Natural killer cell (primary cell): ENCODE results near the gene NPC1. TPM values are rescaled to one million over a fixed set of nuclear protein-coding genes. Genes with fewer than 3 reads are reported as not detected.

ENCODE experiments used
- ATAC-seq, 3 donors: fragments of 150-1000 bp in 2 of 3; fragments of 200-7000 bp in 1 of 3; cut with Tn5 transposase; 1 replicate in 1 of 3; 2 replicates in 2 of 3; pipeline ENCODE4 v1.10.0; 2021; ENCODE audit warnings: mild to moderate bottlenecking in 2 of 3, moderate library complexity in 2 of 3
- DNase-seq, 2 donors: peaks; one replicate each; pipeline versions ENCODE4 v3.0.0 to v3.0.0-alpha.2; 2013 to 2021; ENCODE audit warnings: mixed read lengths in 1 of 2
- H3K27ac ChIP-seq: one replicate; pipeline ENCODE4 v1.5.1; 2013; ENCODE audit warnings: mild to moderate bottlenecking, low read length
- H3K27me3 ChIP-seq: one replicate; pipeline ENCODE4 v1.6.1; 2013; ENCODE audit warnings: low read length; ENCODE audit not compliant: control insufficient read depth, insufficient read depth
- H3K36me3 ChIP-seq: one replicate; pipeline ENCODE4 v1.6.1; 2013; ENCODE audit warnings: low read length; ENCODE audit not compliant: control insufficient read depth, insufficient read depth
- H3K4me1 ChIP-seq: one replicate; pipeline ENCODE4 v1.6.1; 2013; ENCODE audit warnings: low read length; ENCODE audit not compliant: control insufficient read depth, insufficient read depth
- H3K4me3 ChIP-seq: one replicate; pipeline ENCODE4 v1.5.1; 2013; ENCODE audit warnings: low read length
- H3K9me3 ChIP-seq: one replicate; pipeline ENCODE4 v1.6.1; 2013; ENCODE audit warnings: low read length; ENCODE audit not compliant: control insufficient read depth, insufficient read depth
- H3K27ac Mint-ChIP-seq, 2 donors: one replicate each; pipeline ENCODE4 v1.8.0; 2022; ENCODE audit warnings: mild to moderate bottlenecking in 2 of 2, mixed read lengths in 2 of 2, moderate library complexity in 1 of 2
- H3K27me3 Mint-ChIP-seq, 2 donors: one replicate each; pipeline ENCODE4 v1.8.0; 2022; ENCODE audit warnings: low read depth in 2 of 2, mixed read lengths in 2 of 2
- H3K36me3 Mint-ChIP-seq: one replicate; pipeline ENCODE4 v1.8.0; 2022; ENCODE audit warnings: mixed read lengths
- H3K4me1 Mint-ChIP-seq, 2 donors: one replicate each; pipeline ENCODE4 v1.8.0; 2022; ENCODE audit warnings: mixed read lengths in 2 of 2
- H3K4me3 Mint-ChIP-seq: one replicate; pipeline ENCODE4 v1.8.0; 2022; ENCODE audit warnings: mild to moderate bottlenecking, moderate library complexity, mixed read lengths
- H3K9me3 Mint-ChIP-seq, 2 donors: one replicate each; pipeline ENCODE4 v1.8.0; 2022; ENCODE audit warnings: mixed read lengths in 2 of 2
- CTCF ChIP-seq: fragments of 200-600 bp; IDR thresholded peaks from one replicate; pipeline ENCODE4 v1.8.0; 2022; ENCODE audit warnings: antibody characterized with exemption
- WGBS: methylation state at CpG from one replicate; pipeline ENCODE4 v1.1.7; 2013; ENCODE audit warnings: missing lambda C conversion rate; ENCODE audit not compliant: insufficient coverage; 5-methylcytosine and 5-hydroxymethylcytosine counted together
- intact Hi-C: fragments of 100-400 bp; cut with micrococcal nuclease; formaldehyde crosslinking; loops from one replicate; pipeline ENCODE4 v1.14.2; 2022
- total RNA-seq, 4 donors: library from RNA; stranded (reverse); fragments of 120-200 nt in 1 of 4; gene quantifications; one replicate each; pipeline versions ENCODE4 v1.2.3 to v1.2.4, GENCODE V29; 2013 to 2022

Gene NPC1
- total RNA-seq, 3 donors from 2014 or later (not counting 1 experiment from before 2014, with no cell fraction given), result 143 to 203 (median 173) TPM

GRCh38 chr18:23506393-23506792 is 79.9 kb downstream of the NPC1 start:
- H3K9me3 ChIP-seq, result no peaks in the 10 kb centered on the region
- no peaks in the 10 kb centered on the region for H3K27me3 ChIP-seq
- H3K4me1 ChIP-seq, result peaks cover 31% of the 10 kb centered on the region
- Mint-ChIP-seq H3K4me3 (peak overlapping the region; percentile 1), H3K27me3 (no peaks in the 10 kb centered on the region), H3K9me3 (no peaks in the 10 kb centered on the region), H3K4me1 (peaks cover 45 to 46% of the 10 kb centered on the region in 2 donors), H3K27ac (no peak overlapping the region), H3K36me3 (peaks cover 19% of the 10 kb centered on the region)
- DNase-seq (no peak), ATAC-seq (no peak)
- TF ChIP-seq CTCF, result no peak
- no peak overlapping the region for H3K4me3 ChIP-seq
- no peak overlapping the region for H3K27ac ChIP-seq
- intact Hi-C loops, result no loop called here
- H3K36me3 ChIP-seq, result peaks cover 23% of the 10 kb centered on the region
- WGBS, result 89% methylated on average over 6 of the region's 6 CpGs

- no peaks in the 10 kb centered on the region for H3K27me3 ChIP-seq
- intact Hi-C loops, result loop anchor here (1.0 to 5.0 kb wide), 2 partner anchors 68 to 82 kb away; partner anchors contain the start of gene NPC1
- DNase-seq, result peak in 1 of 2 donors; percentile 52
- peak overlapping the region; percentile 98 for H3K4me3 Mint-ChIP-seq
- TF ChIP-seq CTCF, result no peak
- H3K27me3 Mint-ChIP-seq, result no peaks in the 10 kb centered on the region
- H3K4me1 ChIP-seq, result peaks cover 35% of the 10 kb centered on the region
- H3K36me3 Mint-ChIP-seq, result peaks cover 7% of the 10 kb centered on the region
- H3K27ac ChIP-seq, result peak overlapping the region; percentile 64
- no peak for ATAC-seq
- H3K9me3 Mint-ChIP-seq, result no peaks in the 10 kb centered on the region
- H3K4me1 Mint-ChIP-seq, result peaks cover 46% of the 10 kb centered on the region in 2 donors
- H3K9me3 ChIP-seq, result no peaks in the 10 kb centered on the region
- WGBS, result 23% methylated on average over 3 of the region's 3 CpGs
- H3K36me3 ChIP-seq, result peaks cover 10% of the 10 kb centered on the region
- H3K27ac Mint-ChIP-seq, result peak overlapping the region; percentile 94
- H3K4me3 ChIP-seq, result peak overlapping the region; percentile 81
These were observed 81.6 kb downstream of the NPC1 start for GRCh38 chr18:23504720-23505119.

- Mint-ChIP-seq H3K4me1 (peaks cover 52 to 54% of the 10 kb centered on the region in 2 donors), H3K4me3 (peak overlapping the region; percentile 98), H3K9me3 (no peaks in the 10 kb centered on the region), H3K36me3 (peaks cover 5% of the 10 kb centered on the region), H3K27ac (peak overlapping the region; percentile 94), H3K27me3 (no peaks in the 10 kb centered on the region)
- intact Hi-C loops, result loop anchor here (1.0 to 5.0 kb wide), 3 partner anchors 51 to 82 kb away; partner anchors contain the start of genes NPC1 and RIOK3
- Histone ChIP-seq H3K27me3 (no peaks in the 10 kb centered on the region), H3K9me3 (no peaks in the 10 kb centered on the region), H3K27ac (peak overlapping the region; percentile 64), H3K4me1 (peaks cover 42% of the 10 kb centered on the region), H3K4me3 (peak overlapping the region; percentile 81), H3K36me3 (peaks cover 9% of the 10 kb centered on the region)
- WGBS, result 2% methylated on average over 21 of the region's 21 CpGs
- no peak for ATAC-seq
- DNase-seq, result peak in 1 of 2 donors; percentile 45
- TF ChIP-seq CTCF, result no peak
These were observed 82.4 kb downstream of the NPC1 start for GRCh38 chr18:23503963-23504344.
